ENCODE measurements around the gene MTMR4. TPM values are rescaled to one million over a fixed set of nuclear protein-coding genes. Genes with fewer than 3 reads are reported as not detected.
A peak's percentile ranks its signal among the peaks of the same experiment; 100 is the strongest.

The MTMR4 gene
- total RNA-seq, 1 donor from 2014 or later: 62.4 TPM

GRCh38 chr17:58515286-58515685 is 848 bp upstream of the MTMR4 start:
- no peak for TF ChIP-seq CTCF (IDR thresholded peaks at IDR 0.05; ENCODE audit: insufficient read depth, low read length, severe bottlenecking)
- DNase-seq (ENCODE audit: low read depth) (no peak), FAIRE-seq (no peak)
- H3K27me3 ChIP-seq (ENCODE audit: control insufficient read depth, insufficient read depth, low read length): no peaks in the 10 kb centered on the region
- H3K4me3 ChIP-seq (ENCODE audit: low read depth, low read length): no peak overlapping the region
- peaks cover 6% of the 10 kb centered on the region for H3K36me3 ChIP-seq (ENCODE audit: control insufficient read depth, insufficient read depth, low read length)

GRCh38 chr17:58514770-58515157 is 326 bp upstream of the MTMR4 start:
- FAIRE-seq (no peak), DNase-seq (ENCODE audit: low read depth) (no peak)
- Histone ChIP-seq H3K4me3 (ENCODE audit: low read depth, low read length) (peak overlapping the region; percentile 71), H3K36me3 (ENCODE audit: control insufficient read depth, insufficient read depth, low read length) (peaks cover 6% of the 10 kb centered on the region), H3K27me3 (ENCODE audit: control insufficient read depth, insufficient read depth, low read length) (no peaks in the 10 kb centered on the region)
- no peak for TF ChIP-seq CTCF (IDR thresholded peaks at IDR 0.05; ENCODE audit: insufficient read depth, low read length, severe bottlenecking)

- peaks cover 10% of the 10 kb centered on the region for H3K36me3 ChIP-seq (ENCODE audit: control insufficient read depth, insufficient read depth, low read length)
- TF ChIP-seq CTCF (IDR thresholded peaks at IDR 0.05; ENCODE audit: insufficient read depth, low read length, severe bottlenecking): no peak
Measured at GRCh38 chr17:58513267-58513964, 1.0 kb downstream of the MTMR4 start.

GRCh38 chr17:58510075-58510474 is 4.4 kb downstream of the MTMR4 start:
- Histone ChIP-seq H3K27me3 (ENCODE audit: control insufficient read depth, insufficient read depth, low read length) (no peaks in the 10 kb centered on the region), H3K36me3 (ENCODE audit: control insufficient read depth, insufficient read depth, low read length) (peaks cover 18% of the 10 kb centered on the region), H3K4me3 (ENCODE audit: low read depth, low read length) (no peak overlapping the region)
- TF ChIP-seq CTCF (IDR thresholded peaks at IDR 0.05; ENCODE audit: insufficient read depth, low read length, severe bottlenecking): no peak
- FAIRE-seq (no peak), DNase-seq (ENCODE audit: low read depth) (no peak)

More at GRCh38 chr17:58513267-58513964, 1.0 kb downstream of the MTMR4 start:
- no peak for DNase-seq (ENCODE audit: low read depth)
- H3K27me3 ChIP-seq (ENCODE audit: control insufficient read depth, insufficient read depth, low read length): no peaks in the 10 kb centered on the region
- H3K4me3 ChIP-seq (ENCODE audit: low read depth, low read length): peak overlapping the region; percentile 71
- FAIRE-seq: no peak

- no peak for DNase-seq (ENCODE audit: low read depth)
- TF ChIP-seq CTCF (IDR thresholded peaks at IDR 0.05; ENCODE audit: insufficient read depth, low read length, severe bottlenecking): no peak
- no peaks in the 10 kb centered on the region for H3K27me3 ChIP-seq (ENCODE audit: control insufficient read depth, insufficient read depth, low read length)
- FAIRE-seq: no peak
- no peak overlapping the region for H3K4me3 ChIP-seq (ENCODE audit: low read depth, low read length)
- peaks cover 22% of the 10 kb centered on the region for H3K36me3 ChIP-seq (ENCODE audit: control insufficient read depth, insufficient read depth, low read length)
Measured at GRCh38 chr17:58508341-58509067, 5.9 kb downstream of the MTMR4 start.

Measured in bronchial epithelial cell (primary cell).